GM19238 (cell line): Measurements from ENCODE around the gene ZNF470.

Experiments
- DNase-seq: peaks from one replicate; pipeline ENCODE4 v3.0.0; 2011; ENCODE audit warnings: low spot score; ENCODE audit not compliant: insufficient read length

ZNF470 gene

GRCh38 chr19:56608274-56608964, 41.2 kb downstream of the ZNF470 start:
- DNase-seq = no peak

GRCh38 chr19:56611288-56611687, 44.0 kb downstream of the ZNF470 start:
- no peak for DNase-seq

DNA sequence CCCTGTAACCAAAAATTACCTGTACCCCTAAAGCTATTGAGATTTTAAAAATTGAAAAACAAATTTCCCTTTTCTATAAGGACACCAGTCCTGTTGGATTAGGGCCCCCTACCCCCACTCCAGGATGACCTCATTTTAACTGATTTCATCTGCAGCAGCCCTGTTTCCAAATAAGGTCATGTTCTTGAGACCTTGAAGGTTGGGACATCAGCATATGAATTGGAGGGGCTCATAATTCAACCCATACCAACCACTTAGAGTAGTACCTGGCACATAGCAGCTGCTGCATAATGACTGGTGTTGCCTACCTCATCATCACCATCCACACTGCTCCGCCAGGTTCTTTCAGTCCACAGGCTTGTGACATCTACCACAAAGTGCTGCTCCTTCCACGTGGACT, 45.5 kb downstream of the ZNF470 start:
- DNase-seq = no peak

GRCh38 chr19:56613639-56614038, 46.4 kb downstream of the ZNF470 start:
- DNase-seq = no peak

- DNase-seq = no peak
These were observed 50.3 kb downstream of the ZNF470 start for GRCh38 chr19:56617531-56617930.

DNA sequence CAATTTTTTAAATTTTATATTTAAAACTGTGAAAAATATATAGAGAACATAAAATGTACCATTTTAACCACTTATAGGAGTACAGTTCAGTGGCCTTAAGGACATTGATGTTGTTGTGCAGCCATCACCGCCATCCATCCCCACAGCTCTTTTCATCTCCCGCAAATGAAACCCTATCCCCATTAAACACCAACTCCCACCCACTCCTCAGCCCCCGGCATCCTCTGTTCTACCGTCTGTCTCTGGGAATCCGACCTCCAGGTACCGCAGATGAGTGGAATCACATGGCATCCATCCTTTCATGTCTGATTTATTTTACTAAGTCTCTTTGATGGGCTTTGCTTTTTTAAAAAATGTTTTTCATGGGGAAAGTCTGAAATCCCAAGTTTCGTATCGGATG, 51.9 kb downstream of the ZNF470 start:
- DNase-seq = no peak

DNA sequence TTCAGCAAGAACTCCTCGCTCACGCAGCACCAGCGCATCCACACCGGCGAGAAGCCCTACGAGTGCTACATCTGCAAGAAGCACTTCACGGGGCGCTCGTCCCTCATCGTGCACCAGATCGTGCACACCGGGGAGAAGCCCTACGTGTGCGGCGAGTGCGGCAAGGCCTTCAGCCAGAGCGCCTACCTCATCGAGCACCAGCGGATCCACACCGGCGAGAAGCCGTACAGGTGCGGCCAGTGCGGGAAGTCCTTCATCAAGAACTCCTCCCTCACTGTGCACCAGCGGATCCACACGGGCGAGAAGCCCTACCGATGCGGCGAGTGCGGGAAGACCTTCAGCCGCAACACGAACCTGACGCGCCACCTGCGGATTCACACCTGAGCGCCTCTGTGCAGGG, 55.1 kb downstream of the ZNF470 start:
- no peak for DNase-seq

DNA sequence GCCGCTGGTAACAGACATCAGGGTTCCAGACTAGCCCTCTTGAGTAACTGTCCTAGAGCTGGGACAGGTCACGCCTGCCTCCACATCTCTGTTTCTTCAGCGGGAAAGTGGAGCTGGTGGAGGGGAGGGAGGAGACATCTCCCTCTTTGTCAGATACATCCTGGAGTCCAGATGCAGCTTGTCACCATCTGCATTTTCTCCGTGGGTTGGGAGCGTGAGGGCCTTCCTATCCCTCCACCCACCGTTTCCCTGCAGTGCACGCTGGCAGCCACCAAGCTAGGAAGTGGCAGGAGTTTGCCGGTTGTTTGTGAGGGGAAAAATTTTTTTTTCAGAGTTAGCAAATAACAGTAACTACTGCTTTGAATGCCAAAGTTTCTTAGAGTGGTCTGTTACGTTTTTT, 55.7 kb downstream of the ZNF470 start:
- no peak for DNase-seq

- no peak for DNase-seq
These were observed 58.4 kb downstream of the ZNF470 start for GRCh38 chr19:56625708-56626107.

- DNase-seq = no peak
These were observed 65.8 kb downstream of the ZNF470 start for GRCh38 chr19:56633021-56633420.

DNA sequence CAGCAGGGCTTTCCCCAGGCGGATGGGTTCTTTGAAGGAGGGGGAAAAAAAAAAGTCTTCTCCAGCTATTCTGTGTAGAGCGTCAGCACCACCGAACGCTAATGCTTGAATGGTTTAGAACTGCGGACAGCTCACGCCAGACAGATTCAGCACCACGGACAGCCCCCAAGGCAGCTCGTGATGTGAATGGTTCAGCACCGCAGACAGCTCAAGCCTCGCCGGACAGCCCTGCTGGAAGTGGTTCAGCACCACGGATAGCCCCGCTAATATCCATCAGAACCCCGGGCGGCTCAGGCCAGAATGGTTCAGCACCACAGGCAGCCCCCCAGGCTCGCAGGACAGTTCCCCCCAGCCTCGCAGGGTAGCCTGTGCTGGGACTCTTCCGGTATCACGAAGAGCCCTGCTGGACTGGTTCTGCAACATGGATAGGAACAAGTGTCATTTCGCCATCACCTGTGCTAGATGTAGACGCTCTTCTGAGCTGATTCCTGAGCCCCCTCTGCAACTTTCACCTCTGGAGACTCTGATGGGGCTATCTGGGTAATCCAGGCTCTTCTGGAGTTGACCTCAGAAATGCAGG, 70.8 kb downstream of the ZNF470 start:
- DNase-seq = no peak
